ENCODE data around the gene RHOT2.
"Not testable (repeated sequence)": the region's sequence is repeated elsewhere in the genome, so short reads cannot be mapped to it uniquely, and the experiment has no call there.

Gene RHOT2

DNA sequence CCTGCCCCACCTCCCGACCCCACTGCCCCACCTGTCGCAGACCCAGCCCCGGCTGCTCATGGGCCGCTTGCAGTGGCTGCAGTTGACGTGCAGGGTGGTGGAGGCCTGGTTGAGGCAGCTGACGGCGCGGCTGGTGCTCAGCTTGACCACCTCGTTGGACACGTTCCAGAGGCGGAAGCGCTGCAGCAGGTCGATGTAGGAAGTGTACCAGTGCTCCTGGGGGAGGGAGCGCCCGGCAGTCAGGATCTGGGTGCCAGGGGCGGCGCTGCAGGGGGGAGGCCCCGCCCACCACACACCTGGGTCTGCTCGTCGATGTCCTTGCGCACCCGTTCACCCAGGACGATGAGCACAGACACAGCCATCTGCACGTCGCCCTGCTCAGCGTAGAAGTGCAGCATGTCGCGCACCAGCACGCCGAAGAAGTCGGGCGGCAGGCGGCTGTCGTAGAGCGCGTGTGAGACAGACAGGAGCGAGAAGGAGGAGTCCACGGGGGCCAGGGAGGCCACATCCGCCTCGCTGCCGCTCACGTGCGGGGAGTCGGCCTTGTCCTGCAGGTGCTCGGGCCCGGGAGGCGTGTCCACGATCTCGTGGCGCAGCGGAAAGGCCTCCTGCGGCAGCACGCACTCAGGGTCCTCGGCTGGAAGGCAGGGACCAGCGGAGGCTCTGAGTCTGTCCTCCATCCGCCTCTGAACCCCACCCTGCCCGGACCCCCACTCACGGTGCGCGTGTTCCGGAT lies 17.2 kb downstream of the RHOT2 start:
- no peak for TF ChIP-seq CTCF (IDR thresholded peaks at IDR 0.05)
- no peak for DNase-seq (ENCODE audit: low spot score)
- Histone ChIP-seq H3K4me3 (peak overlapping the region; percentile 98), H3K27ac (peak overlapping the region in 1 of 2 donors; percentile 90)

- no peak for DNase-seq (ENCODE audit: low spot score)
- no peak for TF ChIP-seq CTCF (IDR thresholded peaks at IDR 0.05)
- Histone ChIP-seq H3K4me3 (no peak overlapping the region), H3K27ac (no peak overlapping the region)
These were observed 18.0 kb downstream of the RHOT2 start for GRCh38 chr16:685967-686366.

DNA sequence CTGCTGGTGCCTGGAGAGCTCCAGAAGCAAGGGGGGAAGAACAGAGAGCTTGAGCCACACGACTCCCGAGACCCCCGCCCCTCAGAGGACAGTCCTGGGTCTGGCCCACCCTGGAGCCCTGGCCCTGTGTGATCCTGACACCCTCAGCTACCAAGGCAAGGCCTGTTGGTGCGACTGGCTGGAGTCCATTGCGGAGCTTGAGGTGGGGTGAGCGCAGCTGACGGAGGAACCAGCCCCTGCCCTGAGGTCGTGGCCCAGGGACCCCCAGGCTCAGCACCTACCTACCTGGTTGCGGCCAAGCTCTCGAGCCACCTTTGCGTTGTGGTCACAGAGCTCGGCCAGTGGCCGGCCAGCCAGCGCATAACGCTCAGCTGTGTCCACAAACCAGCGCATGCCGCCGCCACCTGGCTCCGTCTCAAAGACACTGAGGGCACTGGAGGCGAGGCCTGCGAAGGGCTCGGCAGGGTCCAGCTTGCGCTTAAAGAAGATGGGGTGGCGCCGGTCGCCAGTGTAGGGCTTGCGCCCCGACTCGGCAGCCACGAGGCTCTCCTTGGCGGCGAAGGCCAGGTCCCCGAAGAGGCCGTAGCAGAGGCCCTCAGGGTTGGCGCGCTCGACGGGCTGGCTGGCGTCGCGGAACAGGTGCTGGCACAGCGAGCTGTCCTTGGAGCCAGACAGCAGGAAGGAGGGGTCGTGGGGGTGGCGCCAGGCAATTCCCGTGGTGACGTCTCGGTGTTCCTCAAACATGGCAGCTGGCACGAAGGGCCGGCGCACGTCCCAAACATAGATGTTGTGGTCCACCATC lies 18.7 kb downstream of the RHOT2 start:
- H3K27ac ChIP-seq: no peak overlapping the region
- no peak overlapping the region for H3K4me3 ChIP-seq
- DNase-seq (ENCODE audit: low spot score): no peak
- TF ChIP-seq CTCF (IDR thresholded peaks at IDR 0.05): no peak

DNA sequence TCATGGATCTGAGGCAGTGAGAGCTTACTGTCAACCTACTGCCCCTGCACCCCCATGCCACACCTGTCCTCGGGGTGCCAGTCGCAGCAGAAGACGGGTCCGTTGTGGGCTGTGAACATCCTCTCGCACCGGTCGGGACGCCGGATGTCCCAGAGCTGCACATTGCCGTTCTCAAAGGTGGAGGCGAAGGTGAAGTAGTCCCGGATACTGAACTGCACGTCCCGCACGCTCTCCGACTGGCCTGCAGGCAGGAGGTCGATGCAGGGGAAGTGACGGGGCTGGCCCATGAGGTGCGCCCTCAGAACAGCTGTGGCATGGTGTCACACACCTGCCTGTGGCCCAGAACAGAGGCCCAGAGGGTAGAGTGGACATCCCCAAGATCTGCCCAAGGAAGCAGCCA lies 19.6 kb downstream of the RHOT2 start:
- no peak overlapping the region for H3K27ac ChIP-seq
- TF ChIP-seq CTCF (IDR thresholded peaks at IDR 0.05): no peak
- no peak for DNase-seq (ENCODE audit: low spot score)
- no peak overlapping the region for H3K4me3 ChIP-seq

GRCh38 chr16:689175-689897 lies 21.4 kb downstream of the RHOT2 start:
- H3K4me3 ChIP-seq: peak overlapping the region; percentile 80
- DNase-seq (ENCODE audit: low spot score): no peak
- H3K27ac ChIP-seq: peak overlapping the region; percentile 79 to 83
- TF ChIP-seq CTCF (IDR thresholded peaks at IDR 0.05): no peak

- not testable (repeated sequence) for H3K4me3 ChIP-seq; DNase-seq (ENCODE audit: low spot score); H3K27ac ChIP-seq
These were observed 23.3 kb downstream of the RHOT2 start for GRCh38 chr16:691242-691641.

GRCh38 chr16:692356-693108 lies 24.6 kb downstream of the RHOT2 start:
- no peak for DNase-seq (ENCODE audit: low spot score)
- Histone ChIP-seq H3K27ac (no peak overlapping the region), H3K4me3 (no peak overlapping the region)
- TF ChIP-seq CTCF (IDR thresholded peaks at IDR 0.05): no peak

Measured in coronary artery (tissue), 2 donors.